GM12865 (cell line): Measurements from ENCODE around the gene SNW1.

Experiments
- DNase-seq: peaks from one replicate; pipeline ENCODE4 v3.0.0; 2010; ENCODE audit warnings: low read depth
- H3K4me3 ChIP-seq: 2 replicates; pipeline ENCODE4 v1.5.1; 2011; ENCODE audit warnings: mild to moderate bottlenecking, low read depth, low read length, control low read depth
- CTCF ChIP-seq: IDR thresholded peaks from 2 replicates; pipeline ENCODE4 v1.5.1; 2011; ENCODE audit warnings: low read length, control low read depth, low read depth, inconsistent platforms; ENCODE audit not compliant: insufficient read depth; ENCODE audit errors: missing control alignments

SNW1 gene

GRCh38 chr14:77760381-77761204 is at the start of gene SNW1:
TSS of gene SNW1 (minus strand) at chr14:77761156. CDS start at chr14:77761127, 29 bp downstream.
- peak; percentile 95 for DNase-seq
- H3K4me3 ChIP-seq, result peak within 1 kb of the TSS; percentile 66
- no peak for TF ChIP-seq CTCF

DNA sequence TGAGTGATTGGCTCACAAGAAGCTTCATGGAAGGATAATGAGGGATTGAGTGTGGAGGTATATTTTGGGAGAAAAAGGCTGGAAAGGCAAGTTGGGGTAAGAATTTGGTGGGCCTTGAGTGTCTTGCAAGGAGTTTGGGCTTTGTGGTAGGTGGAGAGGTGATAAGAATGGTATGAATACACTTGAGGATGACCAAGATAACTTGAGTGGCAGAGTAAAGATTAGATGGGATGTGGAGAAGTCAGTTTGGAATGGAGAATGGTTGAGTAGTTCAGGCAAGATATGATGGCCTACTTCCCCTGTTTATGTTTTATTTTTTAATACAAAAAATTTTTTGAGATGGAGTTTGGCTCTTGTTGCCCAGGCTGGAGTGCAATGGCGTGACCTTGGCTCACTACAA is 48.1 kb upstream of the SNW1 start:
- no peak for DNase-seq
- no peak overlapping the region for H3K4me3 ChIP-seq
- no peak for TF ChIP-seq CTCF

- no peak for DNase-seq
- H3K4me3 ChIP-seq, result no peak overlapping the region
- TF ChIP-seq CTCF, result no peak
Observed at GRCh38 chr14:77808250-77808649, 47.3 kb upstream of the SNW1 start.

- no peak for TF ChIP-seq CTCF
- DNase-seq, result no peak
Observed at GRCh38 chr14:77805706-77806105, 44.8 kb upstream of the SNW1 start.

GRCh38 chr14:77804592-77804991 is 43.6 kb upstream of the SNW1 start:
- no peak overlapping the region for H3K4me3 ChIP-seq
- peak; percentile 52 for TF ChIP-seq CTCF
- peak; percentile 57 for DNase-seq

More at GRCh38 chr14:77805706-77806105, 44.8 kb upstream of the SNW1 start:
- no peak overlapping the region for H3K4me3 ChIP-seq

- no peak for TF ChIP-seq CTCF
- H3K4me3 ChIP-seq, result peak overlapping the region; percentile 71
- DNase-seq, result no peak
Observed at GRCh38 chr14:77800814-77801213, 39.9 kb upstream of the SNW1 start.
